Fibroblast of lung (primary cell): ENCODE results near the gene AAR2.

Experiments
- EZH2 ChIP-seq: IDR thresholded peaks from 2 replicates; pipeline ENCODE4 v1.5.1; 2012; ENCODE audit warnings: low read length, control low read depth, mild to moderate bottlenecking; ENCODE audit errors: missing control alignments
- TF ChIP-seq, protein P1 (sequence below), 2 donors: IDR thresholded peaks in 1 of 2; conservative IDR thresholded peaks in 1 of 2; 1 replicate in 1 of 2; 2 replicates in 1 of 2; pipeline ENCODE4 v1.5.1; 2011 to 2012; ENCODE audit warnings: low read length in 2 of 2, control low read depth in 1 of 2, inconsistent platforms in 1 of 2, low read depth in 1 of 2, mild to moderate bottlenecking in 1 of 2

DNA sequence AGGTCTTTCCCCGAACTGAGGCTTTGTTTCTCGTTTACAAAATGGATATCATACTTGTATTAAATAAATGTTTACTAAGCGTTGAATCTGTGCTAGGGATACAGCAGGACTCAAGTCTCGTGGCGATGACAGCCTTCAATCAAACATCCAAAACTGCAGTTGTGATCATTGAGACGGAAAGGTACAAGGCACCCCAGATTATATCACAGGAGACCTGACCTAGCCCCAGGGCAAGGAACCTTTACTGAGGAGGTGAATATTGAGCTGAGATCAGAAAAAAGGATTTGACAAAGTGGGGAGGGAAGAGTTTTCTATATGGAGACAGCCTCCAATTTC lies 476 bp downstream of the AAR2 start:
- TF ChIP-seq, protein P1, sequence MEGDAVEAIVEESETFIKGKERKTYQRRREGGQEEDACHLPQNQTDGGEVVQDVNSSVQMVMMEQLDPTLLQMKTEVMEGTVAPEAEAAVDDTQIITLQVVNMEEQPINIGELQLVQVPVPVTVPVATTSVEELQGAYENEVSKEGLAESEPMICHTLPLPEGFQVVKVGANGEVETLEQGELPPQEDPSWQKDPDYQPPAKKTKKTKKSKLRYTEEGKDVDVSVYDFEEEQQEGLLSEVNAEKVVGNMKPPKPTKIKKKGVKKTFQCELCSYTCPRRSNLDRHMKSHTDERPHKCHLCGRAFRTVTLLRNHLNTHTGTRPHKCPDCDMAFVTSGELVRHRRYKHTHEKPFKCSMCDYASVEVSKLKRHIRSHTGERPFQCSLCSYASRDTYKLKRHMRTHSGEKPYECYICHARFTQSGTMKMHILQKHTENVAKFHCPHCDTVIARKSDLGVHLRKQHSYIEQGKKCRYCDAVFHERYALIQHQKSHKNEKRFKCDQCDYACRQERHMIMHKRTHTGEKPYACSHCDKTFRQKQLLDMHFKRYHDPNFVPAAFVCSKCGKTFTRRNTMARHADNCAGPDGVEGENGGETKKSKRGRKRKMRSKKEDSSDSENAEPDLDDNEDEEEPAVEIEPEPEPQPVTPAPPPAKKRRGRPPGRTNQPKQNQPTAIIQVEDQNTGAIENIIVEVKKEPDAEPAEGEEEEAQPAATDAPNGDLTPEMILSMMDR (conservative IDR thresholded peaks at IDR 0.05 in 1 of 2, IDR thresholded peaks at IDR 0.05 in 1 of 2; ENCODE audit: low read depth in 1 of 2, low read length in 2 of 2): no peak
- no peak for TF ChIP-seq EZH2
